Measurements from ENCODE around the gene TOP3B.

TOP3B gene

GRCh38 chr22:21998595-21999247 is 16.1 kb upstream of the TOP3B start:
- H3K4me1 ChIP-seq (ENCODE audit: control insufficient read depth, low read depth, low read length): no peaks in the 10 kb centered on the region
- H4K5ac ChIP-seq (ENCODE audit: low read length): no peak overlapping the region
- no peak overlapping the region for H2BK120ac ChIP-seq (ENCODE audit: low read depth, low read length)
- H3K4me2 ChIP-seq (ENCODE audit: low read length): no peak overlapping the region
- H3K56ac ChIP-seq (ENCODE audit: low read length): no peak overlapping the region
- H3K9ac ChIP-seq (ENCODE audit: low read length): no peak overlapping the region
- H2BK5ac ChIP-seq (ENCODE audit: low read length): no peak overlapping the region
- no peak overlapping the region for H3K23ac ChIP-seq (ENCODE audit: low read length)
- H3K4me3 ChIP-seq (ENCODE audit: low read length): no peak overlapping the region
- peaks cover 7% of the 10 kb centered on the region for H3K27me3 ChIP-seq (ENCODE audit: insufficient read depth, low read length, poor library complexity)
- H3K4ac ChIP-seq (ENCODE audit: low read depth, low read length): no peak overlapping the region
- no peaks in the 10 kb centered on the region for H3K36me3 ChIP-seq (ENCODE audit: control insufficient read depth, insufficient read depth, low read length)
- H4K8ac ChIP-seq (ENCODE audit: low read depth, low read length): no peak overlapping the region
- H3K18ac ChIP-seq (ENCODE audit: low read length): no peak overlapping the region
- no peak for DNase-seq
- no peak overlapping the region for H3K27ac ChIP-seq (ENCODE audit: low read depth, low read length)
- no peaks in the 10 kb centered on the region for H3K79me1 ChIP-seq (ENCODE audit: low read length)
- no peaks in the 10 kb centered on the region for H3K79me2 ChIP-seq (ENCODE audit: control insufficient read depth, insufficient read depth, low read length)
- H2BK15ac ChIP-seq (replicated peaks; ENCODE audit: low read depth): no peak overlapping the region
- WGBS (ENCODE audit: extremely low coverage, insufficient coverage, low lambda C conversion rate): no CpG with 5 or more reads among the region's 7 CpGs
- H2AK5ac ChIP-seq (ENCODE audit: low read length): no peak overlapping the region

GRCh38 chr22:21996175-21996720 is 13.7 kb upstream of the TOP3B start:
- Histone ChIP-seq H3K4me2 (ENCODE audit: low read length) (no peak overlapping the region), H3K27me3 (ENCODE audit: insufficient read depth, low read length, poor library complexity) (peaks cover 4% of the 10 kb centered on the region), H2BK120ac (ENCODE audit: low read depth, low read length) (no peak overlapping the region), H4K5ac (ENCODE audit: low read length) (no peak overlapping the region), H3K4ac (ENCODE audit: low read depth, low read length) (no peak overlapping the region), H3K79me1 (ENCODE audit: low read length) (no peaks in the 10 kb centered on the region), H3K4me3 (ENCODE audit: low read length) (no peak overlapping the region), H2BK15ac (replicated peaks; ENCODE audit: low read depth) (no peak overlapping the region), H4K8ac (ENCODE audit: low read depth, low read length) (no peak overlapping the region), H3K27ac (ENCODE audit: low read depth, low read length) (no peak overlapping the region), H3K23ac (ENCODE audit: low read length) (no peak overlapping the region), H3K56ac (ENCODE audit: low read length) (no peak overlapping the region), H3K18ac (ENCODE audit: low read length) (no peak overlapping the region), H3K79me2 (ENCODE audit: control insufficient read depth, insufficient read depth, low read length) (no peaks in the 10 kb centered on the region), H3K9ac (ENCODE audit: low read length) (no peak overlapping the region), H2BK5ac (ENCODE audit: low read length) (no peak overlapping the region), H3K4me1 (ENCODE audit: control insufficient read depth, low read depth, low read length) (no peaks in the 10 kb centered on the region), H2AK5ac (ENCODE audit: low read length) (no peak overlapping the region), H3K36me3 (ENCODE audit: control insufficient read depth, insufficient read depth, low read length) (no peaks in the 10 kb centered on the region)
- no peak for DNase-seq
- no CpG with 5 or more reads among the region's 5 CpGs for WGBS (ENCODE audit: extremely low coverage, insufficient coverage, low lambda C conversion rate)

- Histone ChIP-seq H3K4me2 (ENCODE audit: low read length) (no peak overlapping the region), H3K36me3 (ENCODE audit: control insufficient read depth, insufficient read depth, low read length) (no peaks in the 10 kb centered on the region), H3K27ac (ENCODE audit: low read depth, low read length) (no peak overlapping the region), H3K56ac (ENCODE audit: low read length) (no peak overlapping the region), H3K79me2 (ENCODE audit: control insufficient read depth, insufficient read depth, low read length) (no peaks in the 10 kb centered on the region), H3K4ac (ENCODE audit: low read depth, low read length) (no peak overlapping the region), H3K4me1 (ENCODE audit: control insufficient read depth, low read depth, low read length) (no peaks in the 10 kb centered on the region), H4K8ac (ENCODE audit: low read depth, low read length) (no peak overlapping the region), H3K27me3 (ENCODE audit: insufficient read depth, low read length, poor library complexity) (peaks cover 2% of the 10 kb centered on the region), H2AK5ac (ENCODE audit: low read length) (no peak overlapping the region), H2BK120ac (ENCODE audit: low read depth, low read length) (no peak overlapping the region), H3K4me3 (ENCODE audit: low read length) (no peak overlapping the region), H2BK15ac (replicated peaks; ENCODE audit: low read depth) (no peak overlapping the region), H3K23ac (ENCODE audit: low read length) (no peak overlapping the region), H2BK5ac (ENCODE audit: low read length) (no peak overlapping the region), H3K18ac (ENCODE audit: low read length) (no peak overlapping the region), H3K9ac (ENCODE audit: low read length) (no peak overlapping the region), H3K79me1 (ENCODE audit: low read length) (no peaks in the 10 kb centered on the region), H4K5ac (ENCODE audit: low read length) (no peak overlapping the region)
- no peak for DNase-seq
- WGBS (ENCODE audit: extremely low coverage, insufficient coverage, low lambda C conversion rate): no CpG with 5 or more reads among the region's 3 CpGs
Measured at GRCh38 chr22:21995660-21996059, 13.1 kb upstream of the TOP3B start.

GRCh38 chr22:21994881-21995444 is 12.4 kb upstream of the TOP3B start:
- Histone ChIP-seq H3K23ac (ENCODE audit: low read length) (no peak overlapping the region), H4K5ac (ENCODE audit: low read length) (no peak overlapping the region), H3K79me2 (ENCODE audit: control insufficient read depth, insufficient read depth, low read length) (no peaks in the 10 kb centered on the region), H2BK5ac (ENCODE audit: low read length) (no peak overlapping the region), H2BK15ac (replicated peaks; ENCODE audit: low read depth) (no peak overlapping the region), H3K9ac (ENCODE audit: low read length) (no peak overlapping the region), H3K36me3 (ENCODE audit: control insufficient read depth, insufficient read depth, low read length) (no peaks in the 10 kb centered on the region), H4K8ac (ENCODE audit: low read depth, low read length) (no peak overlapping the region), H3K4me3 (ENCODE audit: low read length) (no peak overlapping the region), H3K4me2 (ENCODE audit: low read length) (no peak overlapping the region), H2AK5ac (ENCODE audit: low read length) (no peak overlapping the region), H3K4ac (ENCODE audit: low read depth, low read length) (no peak overlapping the region), H3K27me3 (ENCODE audit: insufficient read depth, low read length, poor library complexity) (no peaks in the 10 kb centered on the region), H3K79me1 (ENCODE audit: low read length) (no peaks in the 10 kb centered on the region), H3K4me1 (ENCODE audit: control insufficient read depth, low read depth, low read length) (no peaks in the 10 kb centered on the region), H3K56ac (ENCODE audit: low read length) (no peak overlapping the region), H2BK120ac (ENCODE audit: low read depth, low read length) (no peak overlapping the region), H3K18ac (ENCODE audit: low read length) (no peak overlapping the region), H3K27ac (ENCODE audit: low read depth, low read length) (no peak overlapping the region)
- DNase-seq: no peak
- WGBS (ENCODE audit: extremely low coverage, insufficient coverage, low lambda C conversion rate): no CpG with 5 or more reads among the region's 3 CpGs

GRCh38 chr22:21992593-21993237 is 10.1 kb upstream of the TOP3B start:
- DNase-seq: no peak
- H2AK5ac ChIP-seq (ENCODE audit: low read length): no peak overlapping the region
- no peaks in the 10 kb centered on the region for H3K27me3 ChIP-seq (ENCODE audit: insufficient read depth, low read length, poor library complexity)
- H3K18ac ChIP-seq (ENCODE audit: low read length): no peak overlapping the region
- H3K4me2 ChIP-seq (ENCODE audit: low read length): no peak overlapping the region
- no peak overlapping the region for H4K5ac ChIP-seq (ENCODE audit: low read length)
- no peak overlapping the region for H2BK15ac ChIP-seq (replicated peaks; ENCODE audit: low read depth)
- no peak overlapping the region for H3K56ac ChIP-seq (ENCODE audit: low read length)
- no peak overlapping the region for H3K23ac ChIP-seq (ENCODE audit: low read length)
- H2BK5ac ChIP-seq (ENCODE audit: low read length): no peak overlapping the region
- H4K8ac ChIP-seq (ENCODE audit: low read depth, low read length): no peak overlapping the region
- H3K36me3 ChIP-seq (ENCODE audit: control insufficient read depth, insufficient read depth, low read length): no peaks in the 10 kb centered on the region
- H3K79me1 ChIP-seq (ENCODE audit: low read length): no peaks in the 10 kb centered on the region
- H2BK120ac ChIP-seq (ENCODE audit: low read depth, low read length): no peak overlapping the region
- no peak overlapping the region for H3K4me3 ChIP-seq (ENCODE audit: low read length)
- H3K79me2 ChIP-seq (ENCODE audit: control insufficient read depth, insufficient read depth, low read length): no peaks in the 10 kb centered on the region
- no peak overlapping the region for H3K4ac ChIP-seq (ENCODE audit: low read depth, low read length)
- no peak overlapping the region for H3K27ac ChIP-seq (ENCODE audit: low read depth, low read length)
- no peaks in the 10 kb centered on the region for H3K4me1 ChIP-seq (ENCODE audit: control insufficient read depth, low read depth, low read length)
- no CpG with 5 or more reads among the region's 7 CpGs for WGBS (ENCODE audit: extremely low coverage, insufficient coverage, low lambda C conversion rate)
- H3K9ac ChIP-seq (ENCODE audit: low read length): no peak overlapping the region

Measured in mesendoderm (in vitro differentiated cells).